Left ventricle myocardium superior (tissue), 1 donor: Measurements from ENCODE around the gene LDLRAD4. TPM values are rescaled to one million over a fixed set of nuclear protein-coding genes. Genes with fewer than 3 reads are reported as not detected.

Source experiments
- ATAC-seq: fragments of 200-7000 bp; cut with Tn5 transposase; one replicate; pipeline ENCODE4 v1.9.1; 2020; ENCODE audit warnings: mild to moderate bottlenecking, moderate library complexity
- DNase-seq: peaks from one replicate; pipeline ENCODE4 v3.0.0-alpha.2; 2020
- intact Hi-C: fragments of 100-400 bp; cut with micrococcal nuclease; formaldehyde crosslinking; loops from one replicate; pipeline ENCODE4 v1.11.0; 2022
- total RNA-seq: library from RNA; stranded (reverse); fragmentation: NEBNext Ultra II Directional; extraction: Animal tissue kit (Norgen Biotek cat#: 25700); gene quantifications from one replicate; pipeline ENCODE4 v1.2.1, GENCODE V29; 2021
- donor health status: DM: no; HTN: yes; CAD: no; lungs with severe emphysema.

Gene LDLRAD4
- total RNA-seq, 1 donor from 2014 or later: 26.0 TPM

GRCh38 chr18:13405305-13406038, 186.9 kb downstream of the LDLRAD4 start:
- intact Hi-C loops: no loop called here
- ATAC-seq: peak; percentile 24
- no peak for DNase-seq

DNA sequence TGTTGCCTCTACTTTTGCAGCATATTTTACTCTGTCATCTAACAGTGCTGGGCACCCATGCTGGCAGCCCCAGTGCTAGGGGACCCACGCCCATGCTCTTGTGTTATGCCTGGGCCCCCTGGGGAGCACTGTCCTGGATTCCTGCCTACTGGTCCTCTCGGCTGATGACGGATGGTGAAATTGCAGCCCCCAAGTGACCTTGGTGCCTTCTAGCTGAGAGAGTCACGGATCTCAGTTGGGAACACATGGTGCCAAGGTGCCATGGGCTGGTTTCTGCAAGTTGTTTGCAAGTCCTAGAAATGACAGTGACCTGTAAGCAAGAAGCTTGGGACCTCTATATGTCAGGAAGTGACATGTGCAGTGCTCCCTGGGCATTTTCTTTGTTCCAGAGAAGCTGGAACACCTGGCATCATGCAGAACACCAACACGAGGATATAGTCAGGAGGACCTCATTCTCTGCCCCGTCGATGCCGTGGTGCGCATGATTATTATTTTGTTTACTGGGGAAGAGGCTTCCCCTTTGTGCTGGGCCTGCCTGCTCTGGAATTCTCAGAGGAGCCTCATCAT, 187.6 kb downstream of the LDLRAD4 start:
- peak; percentile 28 for ATAC-seq
- intact Hi-C loops: no loop called here
- DNase-seq: no peak

DNA sequence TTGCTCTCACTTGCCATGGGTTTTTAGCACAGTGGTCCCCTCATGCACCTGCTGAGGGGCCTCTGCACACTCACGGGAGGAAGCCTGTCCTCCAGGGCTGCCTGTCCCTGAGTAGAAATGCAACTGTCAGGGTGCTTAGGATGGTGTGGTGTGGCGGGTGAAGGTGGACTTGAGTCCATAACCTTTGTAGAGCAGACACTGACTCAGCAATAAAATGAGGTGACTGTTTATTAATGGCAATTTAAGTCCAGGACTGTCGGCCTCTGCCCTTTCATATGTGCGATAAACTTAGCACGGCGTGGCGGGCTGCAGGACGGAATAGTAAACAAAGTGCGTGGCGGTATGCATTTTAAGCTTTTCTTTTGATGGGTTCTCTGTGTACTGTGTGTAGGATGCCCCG, 188.2 kb downstream of the LDLRAD4 start:
- DNase-seq (no peak), ATAC-seq (no peak)
- intact Hi-C loops: no loop called here

- intact Hi-C loops: no loop called here
- no peak for DNase-seq
- ATAC-seq: peak; percentile 21
Observed at GRCh38 chr18:13407484-13407883, 188.9 kb downstream of the LDLRAD4 start.

GRCh38 chr18:13409026-13409425, 190.5 kb downstream of the LDLRAD4 start:
- intact Hi-C loops: no loop called here
- DNase-seq (no peak), ATAC-seq (no peak)

DNA sequence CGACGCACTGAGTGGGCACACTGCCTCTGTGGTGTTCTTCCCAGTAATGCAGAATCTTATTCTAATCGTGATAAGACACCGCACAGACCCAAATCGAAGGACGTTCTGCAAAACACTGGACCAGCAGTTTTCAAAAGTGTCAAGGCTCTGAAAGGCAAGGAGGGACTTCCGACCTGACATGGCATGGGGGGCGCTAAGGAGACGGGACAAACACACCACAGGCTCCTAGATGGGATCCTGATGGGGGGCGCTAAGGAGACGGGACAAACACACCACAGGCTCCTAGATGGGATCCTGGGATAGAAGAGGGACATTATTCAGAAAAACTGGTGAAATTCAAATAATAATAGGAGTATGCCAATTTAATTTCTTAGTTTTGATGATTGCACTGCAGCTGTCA, 191.4 kb downstream of the LDLRAD4 start:
- intact Hi-C loops: loop anchor here (10.0 kb wide), 1 partner anchor 65 kb away; no protein-coding TSS in a partner anchor
- no peak for ATAC-seq

GRCh38 chr18:13410471-13410870, 191.9 kb downstream of the LDLRAD4 start:
- ATAC-seq: no peak
- no peak for DNase-seq
- intact Hi-C loops: loop anchor here (10.0 kb wide), 1 partner anchor 64 kb away; no protein-coding TSS in a partner anchor

More for the DNA sequence above, 191.4 kb downstream of the LDLRAD4 start:
- DNase-seq: no peak

- intact Hi-C loops: loop anchor here (10.0 kb wide), 1 partner anchor 63 kb away; no protein-coding TSS in a partner anchor
- no peak for DNase-seq
- ATAC-seq: no peak
Observed at GRCh38 chr18:13412017-13412416, 193.5 kb downstream of the LDLRAD4 start.

- DNase-seq (no peak), ATAC-seq (peak; percentile 28)
- intact Hi-C loops: loop anchor here (10.0 kb wide), 1 partner anchor 62 kb away; no protein-coding TSS in a partner anchor
Observed at GRCh38 chr18:13412901-13413300, 194.3 kb downstream of the LDLRAD4 start.

- no peak for ATAC-seq
- no peak for DNase-seq
- intact Hi-C loops: loop anchor here (10.0 kb wide), 1 partner anchor 61 kb away; no protein-coding TSS in a partner anchor
Observed at GRCh38 chr18:13414102-13414501, 195.5 kb downstream of the LDLRAD4 start.

GRCh38 chr18:13414521-13414920, 196.0 kb downstream of the LDLRAD4 start:
- intact Hi-C loops: loop anchor here (10.0 kb wide), 1 partner anchor 60 kb away; no protein-coding TSS in a partner anchor
- ATAC-seq: no peak
- DNase-seq: no peak

DNA sequence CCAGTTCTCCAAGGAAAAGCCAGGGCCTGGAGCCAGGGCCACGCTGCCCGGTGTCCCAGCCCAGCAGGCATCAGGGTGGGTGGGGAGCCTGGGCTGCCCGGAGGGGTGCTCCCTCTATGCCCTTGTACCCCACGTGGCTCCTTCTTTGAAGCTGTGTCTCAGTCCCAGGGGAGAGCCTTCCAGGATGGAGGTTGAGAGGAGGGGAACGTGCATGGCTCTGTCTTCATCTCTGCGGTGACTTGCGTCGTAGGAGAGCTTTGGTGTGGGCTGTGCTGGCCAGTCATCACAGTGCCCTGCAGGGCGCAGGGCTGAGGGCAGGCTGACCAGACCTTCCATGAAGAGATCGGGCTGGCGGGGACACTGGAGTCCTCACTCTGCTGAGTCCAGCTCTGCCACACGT, 197.2 kb downstream of the LDLRAD4 start:
- DNase-seq (no peak), ATAC-seq (peak; percentile 4)
- intact Hi-C loops: loop anchor here (10.0 kb wide), 1 partner anchor 59 kb away; no protein-coding TSS in a partner anchor

GRCh38 chr18:13416208-13416607, 197.6 kb downstream of the LDLRAD4 start:
- DNase-seq (no peak), ATAC-seq (peak; percentile 40)
- intact Hi-C loops: loop anchor here (10.0 kb wide), 1 partner anchor 59 kb away; no protein-coding TSS in a partner anchor

- no peak for DNase-seq
- ATAC-seq: peak; percentile 87
- intact Hi-C loops: loop anchor here (10.0 kb wide), 1 partner anchor 58 kb away; no protein-coding TSS in a partner anchor
Observed at GRCh38 chr18:13416848-13417247, 198.3 kb downstream of the LDLRAD4 start.

- intact Hi-C loops: loop anchor here (10.0 kb wide), 1 partner anchor 57 kb away; no protein-coding TSS in a partner anchor
- no peak for DNase-seq
- peak; percentile 32 for ATAC-seq
Observed at GRCh38 chr18:13418013-13418710, 199.6 kb downstream of the LDLRAD4 start.

GRCh38 chr18:13420969-13421686, 202.6 kb downstream of the LDLRAD4 start:
- DNase-seq (no peak), ATAC-seq (peak; percentile 5)
- intact Hi-C loops: no loop called here

DNA sequence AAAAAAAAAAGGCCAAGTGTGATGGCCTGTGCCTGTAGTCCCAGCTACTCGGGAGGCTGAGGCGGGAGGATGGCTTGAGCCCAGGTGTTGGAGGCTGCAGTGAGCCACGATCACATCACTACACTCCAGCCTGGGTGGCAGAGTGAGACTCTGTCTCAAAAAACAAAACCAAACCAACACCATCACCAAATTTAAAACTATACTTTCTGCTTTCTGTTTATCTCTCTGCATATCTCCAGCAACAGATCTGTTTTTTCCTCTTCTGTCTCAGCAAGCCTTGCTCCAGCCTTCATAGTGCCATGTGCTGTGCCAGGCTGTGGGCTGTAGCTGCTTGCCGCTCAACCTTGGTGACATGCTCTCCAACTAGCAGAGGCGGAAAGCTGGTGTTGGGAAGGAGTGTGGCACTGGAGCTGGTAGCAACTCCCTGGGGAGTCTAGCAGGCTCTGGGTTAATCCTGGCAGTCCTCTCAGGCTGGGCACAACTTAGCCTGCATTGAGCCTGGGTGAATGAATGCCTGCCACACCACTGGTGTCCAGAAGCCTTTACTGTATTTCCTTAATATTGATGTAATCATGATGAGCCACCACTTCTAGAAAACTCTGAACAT, 204.1 kb downstream of the LDLRAD4 start:
- no peak for DNase-seq
- no peak for ATAC-seq
- intact Hi-C loops: no loop called here

DNA sequence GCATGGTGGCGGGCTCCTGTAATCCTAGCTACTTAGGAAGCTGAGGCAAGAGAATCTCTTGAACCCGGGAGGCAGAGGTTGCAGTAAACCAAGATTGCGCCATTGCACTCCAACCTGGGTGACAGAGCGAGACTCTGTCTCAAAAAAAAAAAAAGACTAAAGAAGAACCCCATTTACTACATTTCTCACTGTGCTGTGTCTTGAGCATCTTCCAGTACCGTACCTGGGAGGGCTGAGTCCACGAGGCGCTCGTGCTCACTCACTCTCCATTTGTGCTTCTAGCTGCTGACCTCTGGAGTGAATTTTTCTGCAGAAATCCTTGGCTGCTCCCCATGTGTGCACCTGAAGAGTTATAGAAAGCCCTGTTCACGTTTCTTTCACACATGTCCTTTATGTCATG, 204.8 kb downstream of the LDLRAD4 start:
- no peak for DNase-seq
- no peak for ATAC-seq
- intact Hi-C loops: no loop called here

- ATAC-seq (no peak), DNase-seq (no peak)
- intact Hi-C loops: no loop called here
Observed at GRCh38 chr18:13424363-13424762, 205.8 kb downstream of the LDLRAD4 start.
